HCEC 1CT (cell line): ENCODE measurements around the gene KCNE4.

Experiments used
- DNase-seq: peaks from one replicate; pipeline ENCODE4 v3.0.0-alpha.2; 2017

Gene KCNE4

GRCh38 chr2:223051693-223052289 is at the start of gene KCNE4:
Gene KCNE4, plus strand, starts transcription at chr2:223052190. Its CDS starts 641 bp downstream, at chr2:223052831.
- DNase-seq = peak; percentile 52

GRCh38 chr2:223003191-223003590 is 48.8 kb upstream of the KCNE4 start:
- no peak for DNase-seq

- DNase-seq = peak; percentile 15
Observed at GRCh38 chr2:223005496-223005895, 46.5 kb upstream of the KCNE4 start.

- peak; percentile 45 for DNase-seq
Observed at GRCh38 chr2:223007531-223007930, 44.5 kb upstream of the KCNE4 start.

- peak; percentile 29 for DNase-seq
Observed at GRCh38 chr2:223008162-223008561, 43.8 kb upstream of the KCNE4 start.

GRCh38 chr2:223008956-223009355 is 43.0 kb upstream of the KCNE4 start:
- no peak for DNase-seq

- peak; percentile 97 for DNase-seq
Observed at GRCh38 chr2:223010641-223011040, 41.3 kb upstream of the KCNE4 start.

- DNase-seq = no peak
Observed at GRCh38 chr2:223012291-223012690, 39.7 kb upstream of the KCNE4 start.

GRCh38 chr2:223019390-223019930 is 32.5 kb upstream of the KCNE4 start:
- DNase-seq = no peak

GRCh38 chr2:223019987-223020717 is 31.8 kb upstream of the KCNE4 start:
- DNase-seq = no peak

GRCh38 chr2:223020971-223021675 is 30.9 kb upstream of the KCNE4 start:
- DNase-seq = no peak

GRCh38 chr2:223026357-223027110 is 25.5 kb upstream of the KCNE4 start:
- DNase-seq = no peak

GRCh38 chr2:223027442-223027841 is 24.5 kb upstream of the KCNE4 start:
- DNase-seq = peak; percentile 55

GRCh38 chr2:223029287-223029686 is 22.7 kb upstream of the KCNE4 start:
- DNase-seq = no peak

GRCh38 chr2:223032187-223033142 is 19.5 kb upstream of the KCNE4 start:
- DNase-seq = peak; percentile 57

- no peak for DNase-seq
Observed at GRCh38 chr2:223034221-223034975, 17.6 kb upstream of the KCNE4 start.

GRCh38 chr2:223036790-223037444 is 15.1 kb upstream of the KCNE4 start:
- no peak for DNase-seq

GRCh38 chr2:223037445-223037800 is 14.6 kb upstream of the KCNE4 start:
- DNase-seq = no peak

GRCh38 chr2:223039618-223040017 is 12.4 kb upstream of the KCNE4 start:
- DNase-seq = no peak

GRCh38 chr2:223040527-223040926 is 11.5 kb upstream of the KCNE4 start:
- no peak for DNase-seq
